Renal pelvis (tissue), 12 donors: ENCODE measurements around the gene FAM185A. TPM values are rescaled to one million over a fixed set of nuclear protein-coding genes. Genes with fewer than 3 reads are reported as not detected.
"Not testable (repeated sequence)": the region's sequence is repeated elsewhere in the genome, so short reads cannot be mapped to it uniquely, and the experiment has no call there.

ENCODE experiments used
- DNase-seq: peaks from one replicate; pipeline ENCODE4 v3.0.0-alpha.2; 2013
- long read RNA-seq, 16 experiments: transcript quantifications; one replicate each; lab custom pipeline, GENCODE V29; 2026
- polyA plus RNA-seq, 3 donors: library from polyadenylated mRNA; unstranded; fragments of 120-200 nt; gene quantifications; one replicate each; pipeline ENCODE4 v1.2.1, GENCODE V29; 2013; ENCODE audit not compliant: insufficient read length in 3 of 3

FAM185A gene
- 10 to 100 TPM in 1 of 3 donors, 1 to 10 TPM in 2; 7.6 to 10.4 (median 8.9) TPM for polyA plus RNA-seq
- long read RNA-seq, donor 1, partial matches to known transcripts: 0 of 3 reads
- long read RNA-seq, donor 1, other reads (novel, unspliced or antisense): 0 of 3 reads
- long read RNA-seq, donor 2, partial matches to known transcripts: 0 of 1 reads
- long read RNA-seq, donor 2, other reads (novel, unspliced or antisense): 0 of 1 reads
- long read RNA-seq, donor 3, partial matches to known transcripts: 0 of 3 reads
- long read RNA-seq, donor 3, other reads (novel, unspliced or antisense): 0 of 3 reads
- long read RNA-seq, donor 4, partial matches to known transcripts: 8 of 11 reads
- long read RNA-seq, donor 4, other reads (novel, unspliced or antisense): 0 of 11 reads
- long read RNA-seq, donor 5: 0 reads
- long read RNA-seq, donor 6: 0 reads
- long read RNA-seq, donor 7, partial matches to known transcripts: 0 of 2 reads
- long read RNA-seq, donor 7, other reads (novel, unspliced or antisense): 0 of 2 reads
- long read RNA-seq, donor 8: 0 reads
- long read RNA-seq, donor 9, partial matches to known transcripts: 6 of 8 reads
- long read RNA-seq, donor 9, other reads (novel, unspliced or antisense): 0 of 8 reads
- long read RNA-seq, donor 10, partial matches to known transcripts: 0 of 2 reads
- long read RNA-seq, donor 10, other reads (novel, unspliced or antisense): 0 of 2 reads
- long read RNA-seq, donor 11, partial matches to known transcripts: 0 of 1 reads
- long read RNA-seq, donor 11, other reads (novel, unspliced or antisense): 0 of 1 reads
- long read RNA-seq, donor 12, partial matches to known transcripts: 0 of 1 reads
- long read RNA-seq, donor 12, other reads (novel, unspliced or antisense): 0 of 1 reads
- long read RNA-seq, donor 13, partial matches to known transcripts: 0 of 2 reads
- long read RNA-seq, donor 13, other reads (novel, unspliced or antisense): 0 of 2 reads
- long read RNA-seq, donor 14, partial matches to known transcripts: 0 of 2 reads
- long read RNA-seq, donor 14, other reads (novel, unspliced or antisense): 0 of 2 reads
- long read RNA-seq, donor 15, partial matches to known transcripts: 0 of 4 reads
- long read RNA-seq, donor 15, other reads (novel, unspliced or antisense): 0 of 4 reads
- long read RNA-seq, donor 16, partial matches to known transcripts: 8 of 8 reads
- long read RNA-seq, donor 16, other reads (novel, unspliced or antisense): 0 of 8 reads

- DNase-seq: peak; percentile 100
Observed at GRCh38 chr7:102748605-102749444, at the start of gene FAM185A. Gene FAM185A, plus strand, starts transcription at chr7:102748999. Its CDS starts 209 bp downstream, at chr7:102749208.

GRCh38 chr7:102713011-102713690 lies 35.6 kb upstream of the FAM185A start:
- not testable (repeated sequence) for DNase-seq

- DNase-seq: not testable (repeated sequence)
Observed at GRCh38 chr7:102713691-102714080, 35.1 kb upstream of the FAM185A start.

- not testable (repeated sequence) for DNase-seq
Observed at GRCh38 chr7:102714774-102715522, 33.9 kb upstream of the FAM185A start.

GRCh38 chr7:102715718-102716117 lies 33.1 kb upstream of the FAM185A start:
- not testable (repeated sequence) for DNase-seq

- DNase-seq: not testable (repeated sequence)
Observed at GRCh38 chr7:102718491-102718890, 30.3 kb upstream of the FAM185A start.

- not testable (repeated sequence) for DNase-seq
Observed at GRCh38 chr7:102726170-102726569, 22.6 kb upstream of the FAM185A start.

GRCh38 chr7:102729670-102730069 lies 19.1 kb upstream of the FAM185A start:
- DNase-seq: not testable (repeated sequence)

- not testable (repeated sequence) for DNase-seq
Observed at GRCh38 chr7:102730431-102730830, 18.4 kb upstream of the FAM185A start.

GRCh38 chr7:102742002-102742771 lies 6.6 kb upstream of the FAM185A start:
- not testable (repeated sequence) for DNase-seq

- DNase-seq: not testable (repeated sequence)
Observed at GRCh38 chr7:102743861-102744260, 4.9 kb upstream of the FAM185A start.

- DNase-seq: not testable (repeated sequence)
Observed at GRCh38 chr7:102745494-102746288, 3.1 kb upstream of the FAM185A start.

GRCh38 chr7:102749445-102749786 lies 617 bp downstream of the FAM185A start:
- not testable (repeated sequence) for DNase-seq

GRCh38 chr7:102758227-102758626 lies 9.4 kb downstream of the FAM185A start:
- not testable (repeated sequence) for DNase-seq

GRCh38 chr7:102759934-102760333 lies 11.1 kb downstream of the FAM185A start:
- not testable (repeated sequence) for DNase-seq

GRCh38 chr7:102761234-102761633 lies 12.4 kb downstream of the FAM185A start:
- DNase-seq: not testable (repeated sequence)

GRCh38 chr7:102763295-102763905 lies 14.6 kb downstream of the FAM185A start:
- not testable (repeated sequence) for DNase-seq
